HG03558 (cell line): ENCODE results near the gene STAMBP.

Experiments used
- ATAC-seq: cut with Tn5 transposase; IDR thresholded peaks from one replicate; pipeline ENCODE4 v1.9.1; 2021; ENCODE audit warnings: moderate number of reproducible peaks; ENCODE audit not compliant: unreplicated experiment; ENCODE audit errors: extremely low read depth

Gene STAMBP

GRCh38 chr2:73922681-73923080 is 93.9 kb downstream of the STAMBP start:
- ATAC-seq = no peak
